DMS79 treated with DMSO at 0.1 percent for 48 hours (cell line): ENCODE results near the gene CUEDC2.

Source experiments
- DNase-seq: peaks from one replicate; lab custom pipeline; 2025; lab: John Stamatoyannopoulos, UW

Gene CUEDC2

GRCh38 chr10:102409604-102410428 is 22.6 kb downstream of the CUEDC2 start:
- no peak for DNase-seq

GRCh38 chr10:102408728-102409603 is 23.4 kb downstream of the CUEDC2 start:
- DNase-seq: peak; percentile 7

GRCh38 chr10:102408131-102408727 is 24.1 kb downstream of the CUEDC2 start:
- DNase-seq: no peak

GRCh38 chr10:102407425-102408130 is 24.8 kb downstream of the CUEDC2 start:
- DNase-seq: no peak

- no peak for DNase-seq
Observed at GRCh38 chr10:102406815-102407214, 25.6 kb downstream of the CUEDC2 start.

- no peak for DNase-seq
Observed at GRCh38 chr10:102405632-102406031, 26.7 kb downstream of the CUEDC2 start.

- no peak for DNase-seq
Observed at GRCh38 chr10:102405108-102405571, 27.2 kb downstream of the CUEDC2 start.

GRCh38 chr10:102404361-102405107 is 27.8 kb downstream of the CUEDC2 start:
- no peak for DNase-seq

GRCh38 chr10:102403115-102403514 is 29.3 kb downstream of the CUEDC2 start:
- no peak for DNase-seq

GRCh38 chr10:102402512-102402896 is 29.9 kb downstream of the CUEDC2 start:
- DNase-seq: no peak

GRCh38 chr10:102401735-102402511 is 30.5 kb downstream of the CUEDC2 start:
- no peak for DNase-seq

GRCh38 chr10:102401342-102401654 is 31.1 kb downstream of the CUEDC2 start:
- no peak for DNase-seq

GRCh38 chr10:102400598-102401341 is 31.6 kb downstream of the CUEDC2 start:
- DNase-seq: no peak

GRCh38 chr10:102400076-102400475 is 32.3 kb downstream of the CUEDC2 start:
- DNase-seq: peak; percentile 7

GRCh38 chr10:102399217-102400021 is 33.0 kb downstream of the CUEDC2 start:
- peak; percentile 61 for DNase-seq

GRCh38 chr10:102398172-102399020 is 34.0 kb downstream of the CUEDC2 start:
- DNase-seq: no peak

GRCh38 chr10:102397222-102398171 is 34.9 kb downstream of the CUEDC2 start:
- DNase-seq: no peak
